GM10847 (cell line): ENCODE measurements around the gene CBY3.

Experiments used
- POLR2A ChIP-seq: IDR thresholded peaks from 2 replicates; pipeline ENCODE4 v1.6.1; 2011; ENCODE audit not compliant: insufficient read length; ENCODE audit errors: extremely low read depth

The CBY3 gene

DNA sequence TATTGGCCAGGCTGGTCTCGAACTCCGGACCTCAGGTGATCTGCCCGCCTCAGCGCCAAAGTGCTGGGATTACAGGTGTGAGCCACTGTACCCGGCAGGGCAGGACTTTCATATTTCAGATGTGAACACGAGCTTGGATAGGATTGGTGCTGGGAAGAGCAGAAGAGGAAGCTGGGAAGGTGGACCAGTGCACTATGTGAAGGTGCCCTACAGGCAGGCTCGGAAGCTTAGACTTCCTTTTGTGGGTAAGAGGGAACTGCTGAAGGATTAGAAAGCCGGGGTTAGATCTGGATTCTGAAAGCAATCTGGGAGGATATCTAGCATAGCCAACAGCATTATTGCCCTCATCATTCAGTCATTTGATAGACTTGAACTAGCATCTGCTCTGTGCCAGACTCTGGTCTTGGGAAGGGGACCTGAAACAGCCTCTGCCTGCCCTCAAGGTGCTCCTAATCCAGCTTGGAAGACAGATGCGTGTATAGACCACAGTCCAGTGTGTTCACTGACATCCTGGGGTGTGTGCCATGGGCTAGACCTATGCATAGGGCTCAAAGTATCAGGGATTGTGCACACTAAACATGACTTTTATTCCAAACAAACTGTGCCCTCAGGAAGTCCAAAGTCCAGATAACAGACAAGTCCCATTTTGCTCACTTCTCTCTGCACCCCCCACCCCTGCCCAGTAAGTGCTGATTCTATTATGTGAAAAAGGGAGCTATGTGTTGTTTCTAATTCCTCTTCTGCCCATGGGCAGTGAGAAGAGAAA, 637 bp downstream of the CBY3 start:
- TF ChIP-seq POLR2A: no peak

- TF ChIP-seq POLR2A: no peak
These were observed 1.7 kb downstream of the CBY3 start for GRCh38 chr5:179679014-179679674.

- TF ChIP-seq POLR2A: peak; percentile 96
These were observed 2.4 kb downstream of the CBY3 start for GRCh38 chr5:179678223-179679013.

DNA sequence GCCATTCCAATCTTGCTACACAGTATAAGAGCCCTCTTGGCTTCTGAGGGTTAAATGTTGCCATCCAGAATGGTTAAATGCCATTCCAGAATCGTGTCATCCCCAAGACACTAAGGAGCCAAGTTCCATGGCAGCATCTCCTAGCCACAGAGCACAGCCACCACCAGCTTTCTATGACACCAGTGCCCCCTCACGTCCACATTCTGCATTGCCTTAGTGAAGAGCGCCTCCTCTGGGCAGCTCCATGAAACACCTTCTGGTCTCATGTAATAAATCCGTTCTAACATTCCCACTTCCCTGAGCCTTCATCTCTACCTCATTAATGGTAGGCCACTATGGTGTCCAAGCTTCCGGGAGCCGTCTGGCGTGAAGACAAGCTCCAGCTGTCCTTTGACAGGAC, 12.4 kb downstream of the CBY3 start:
- TF ChIP-seq POLR2A: no peak

- no peak for TF ChIP-seq POLR2A
These were observed 32.4 kb downstream of the CBY3 start for GRCh38 chr5:179648410-179648809.
